HG03039 (cell line): Measurements from ENCODE around the gene SENP1.
"Not testable (repeated sequence)": the region's sequence is repeated elsewhere in the genome, so short reads cannot be mapped to it uniquely, and the experiment has no call there.

Source experiments
- ATAC-seq: cut with Tn5 transposase; IDR thresholded peaks from one replicate; pipeline ENCODE4 v1.9.1; 2021; ENCODE audit warnings: mild to moderate bottlenecking, moderate library complexity; ENCODE audit not compliant: unreplicated experiment

The SENP1 gene

GRCh38 chr12:48115957-48116356, 10.1 kb upstream of the SENP1 start:
- ATAC-seq: no peak

GRCh38 chr12:48111312-48111693, 5.4 kb upstream of the SENP1 start:
- not testable (repeated sequence) for ATAC-seq

DNA sequence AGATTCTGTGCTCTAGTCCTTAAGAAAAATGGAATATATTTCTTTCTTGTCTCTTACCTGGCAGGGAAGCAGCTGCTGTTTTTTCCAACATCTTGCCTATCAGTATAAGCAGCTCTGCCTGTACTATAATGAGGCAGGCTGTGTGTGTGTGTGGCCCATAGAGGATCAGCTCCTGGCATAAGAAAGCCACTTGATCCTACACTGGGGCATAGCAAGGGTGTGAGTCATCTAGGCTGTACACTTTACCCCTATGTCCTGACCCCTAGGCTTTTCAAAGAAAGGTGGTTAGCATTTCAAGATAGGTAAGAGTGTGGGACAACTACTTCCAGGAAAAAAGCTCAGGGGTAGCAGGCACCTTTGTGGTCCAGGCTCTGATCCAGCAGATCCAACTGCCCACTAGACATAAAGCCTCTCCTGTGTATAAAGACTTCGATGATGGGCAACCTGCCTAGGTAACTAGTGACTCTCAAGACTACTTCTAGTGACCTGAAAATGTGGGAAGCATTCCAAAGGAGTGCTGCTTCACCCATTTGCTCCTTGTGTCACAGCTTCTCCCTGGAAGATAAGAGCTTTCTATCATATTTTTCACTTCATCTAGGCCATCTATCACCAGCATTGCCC, 4.9 kb upstream of the SENP1 start:
- ATAC-seq: no peak

DNA sequence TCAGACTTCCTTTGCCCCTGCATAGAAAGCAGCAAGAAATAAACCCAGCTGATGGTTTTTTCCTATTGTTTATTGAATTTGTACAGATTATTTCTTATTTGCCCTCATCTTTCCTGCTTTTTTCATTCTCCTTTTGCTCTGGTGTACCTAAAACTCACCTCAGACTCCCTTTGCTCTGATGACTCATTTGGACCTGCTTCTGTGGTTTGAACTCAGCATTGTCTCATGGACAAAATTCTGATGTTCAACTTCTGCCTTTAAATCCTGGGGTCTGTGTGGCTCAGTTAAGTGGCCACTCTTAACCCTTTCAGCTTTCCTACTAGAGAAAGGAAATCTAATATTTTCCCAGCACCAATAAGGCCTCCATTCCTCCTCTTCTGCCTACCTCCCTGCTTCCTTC, 3.5 kb upstream of the SENP1 start:
- ATAC-seq: no peak

GRCh38 chr12:48106681-48107613, 1.1 kb upstream of the SENP1 start:
- no peak for ATAC-seq

GRCh38 chr12:48105321-48105866, 485 bp downstream of the SENP1 start:
- ATAC-seq: peak; percentile 29

DNA sequence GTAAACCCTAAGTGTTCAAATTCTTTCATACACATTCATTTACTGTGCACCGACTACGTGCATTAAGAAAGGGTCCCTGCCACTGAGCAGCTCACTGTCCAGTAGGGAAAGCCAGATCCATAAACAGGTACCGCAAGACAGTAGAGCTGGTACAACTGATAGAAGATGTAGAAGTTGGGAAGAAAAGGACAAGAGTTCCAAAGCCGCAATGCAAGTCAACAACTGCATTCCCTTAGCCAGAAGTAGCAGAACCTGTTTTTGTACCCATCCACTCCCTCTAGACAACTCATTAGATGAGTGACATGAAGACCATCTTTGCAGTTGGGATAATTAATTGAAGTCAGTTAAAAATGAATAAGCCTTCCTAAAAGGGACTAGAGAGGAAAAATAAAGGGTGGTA, 1.3 kb downstream of the SENP1 start:
- ATAC-seq: no peak

DNA sequence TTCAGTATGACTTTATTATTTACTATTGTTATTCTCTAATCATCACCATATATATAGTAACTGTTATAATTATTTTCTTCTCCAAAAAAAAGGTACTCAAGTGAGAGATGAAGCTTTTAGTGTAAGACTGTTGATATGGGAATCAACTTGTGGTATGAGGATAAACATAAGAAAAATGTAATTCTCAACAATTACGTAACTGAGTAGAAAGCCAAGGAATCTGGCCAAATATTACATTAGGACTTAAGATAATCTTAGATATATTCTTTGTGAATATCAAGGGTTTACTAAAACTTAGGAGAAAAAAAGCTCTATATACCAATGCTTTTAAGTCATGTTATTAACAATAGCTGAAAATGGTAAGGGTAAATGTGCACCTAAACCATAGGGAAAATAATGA, 13.3 kb downstream of the SENP1 start:
- ATAC-seq: no peak

DNA sequence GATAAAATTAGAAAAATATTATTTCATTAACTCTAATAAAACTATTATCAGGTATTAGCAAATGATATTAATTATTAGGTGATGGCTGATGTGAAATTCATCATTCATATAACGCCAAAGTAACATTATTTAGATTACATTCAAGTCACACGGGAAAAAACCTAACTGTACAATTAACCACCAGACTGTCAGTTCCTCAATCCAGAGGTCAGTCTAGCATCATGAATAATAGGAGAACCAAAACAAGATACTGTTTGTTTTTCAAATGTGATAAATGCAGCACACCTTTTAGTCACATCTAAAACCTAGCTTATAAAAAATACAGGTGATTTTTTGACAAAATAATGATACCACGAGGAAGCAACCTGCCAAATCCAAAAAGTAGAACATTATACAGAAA, 19.6 kb downstream of the SENP1 start:
- ATAC-seq: no peak

GRCh38 chr12:48084841-48085460, 20.9 kb downstream of the SENP1 start:
- no peak for ATAC-seq

DNA sequence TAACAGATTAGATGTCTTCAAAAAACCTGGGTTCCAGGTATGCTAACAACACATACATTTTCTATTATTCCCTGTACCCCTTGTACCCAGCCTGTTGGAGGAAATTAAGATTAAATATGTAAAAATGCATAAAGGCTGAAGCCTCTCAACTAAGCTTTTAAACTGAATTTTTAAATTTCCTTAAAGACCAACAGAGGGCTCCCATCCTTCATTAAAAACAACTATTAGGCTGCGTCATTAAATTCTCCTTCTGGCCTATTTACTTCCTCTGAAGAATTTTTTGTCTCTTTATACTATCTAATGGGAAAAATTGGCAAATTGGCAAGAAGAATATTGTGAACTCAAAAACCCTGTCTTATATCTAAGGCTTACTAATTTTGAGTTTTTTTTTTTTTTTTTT, 21.8 kb downstream of the SENP1 start:
- ATAC-seq: no peak

DNA sequence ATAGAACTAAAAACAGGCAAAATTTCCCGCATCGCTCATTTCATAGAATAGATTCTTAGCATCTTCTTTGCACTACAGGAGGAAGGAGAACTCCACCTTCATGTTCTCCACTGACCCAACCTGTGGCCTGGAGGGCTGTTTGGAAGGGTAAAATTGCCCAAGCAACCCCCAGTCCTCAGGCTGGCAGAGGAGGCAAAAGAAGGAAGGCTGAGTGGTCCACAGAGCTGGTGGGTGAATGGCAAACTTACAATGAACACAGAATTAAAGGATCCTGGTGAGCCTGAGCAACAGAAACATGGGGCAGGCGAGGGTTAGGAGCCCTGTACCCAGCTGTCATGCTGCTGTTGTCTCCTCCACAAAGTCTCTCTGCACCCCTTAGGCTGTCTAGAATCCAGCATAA, 25.1 kb downstream of the SENP1 start:
- ATAC-seq: no peak

DNA sequence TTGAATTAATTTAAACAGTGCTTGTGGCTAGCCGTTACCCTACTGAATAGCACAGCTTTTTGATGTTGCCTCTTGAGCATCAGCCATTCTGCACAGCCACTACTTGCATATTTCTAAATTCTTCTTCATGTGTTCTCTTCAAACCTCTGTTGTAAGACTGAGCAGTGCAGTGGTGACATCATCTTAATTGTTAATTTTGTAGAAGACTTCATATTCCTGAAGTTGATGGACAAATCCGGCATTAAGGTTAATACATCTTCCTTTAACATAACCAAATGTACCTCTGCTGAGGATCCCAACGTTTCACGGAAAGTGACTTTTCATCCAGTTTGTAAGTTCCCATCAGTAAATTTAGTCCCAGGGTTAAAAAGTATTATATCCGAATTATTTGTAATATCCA, 25.6 kb downstream of the SENP1 start:
- no peak for ATAC-seq

GRCh38 chr12:48078901-48079300, 27.0 kb downstream of the SENP1 start:
- ATAC-seq: no peak

DNA sequence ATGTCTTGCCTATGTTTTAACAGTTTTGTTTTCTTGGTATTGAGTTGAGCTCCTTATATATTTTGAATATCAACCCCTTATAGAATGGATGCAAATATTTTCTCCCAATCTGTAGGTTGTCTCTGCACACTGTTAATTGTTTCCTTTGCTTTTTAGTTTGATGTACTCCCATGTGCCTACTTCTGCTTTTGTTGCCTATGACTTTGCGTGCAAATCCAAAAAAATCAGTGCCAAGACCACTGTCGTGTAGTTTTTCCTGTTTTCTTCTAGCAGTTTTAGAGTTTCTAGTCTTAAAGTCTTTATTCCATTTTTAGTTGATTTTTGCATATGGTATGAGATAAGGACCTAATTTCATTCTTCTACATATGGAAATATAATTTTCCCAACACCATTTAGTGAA, 28.8 kb downstream of the SENP1 start:
- ATAC-seq: no peak

- no peak for ATAC-seq
Measured at GRCh38 chr12:48075832-48076231, 30.0 kb downstream of the SENP1 start.

DNA sequence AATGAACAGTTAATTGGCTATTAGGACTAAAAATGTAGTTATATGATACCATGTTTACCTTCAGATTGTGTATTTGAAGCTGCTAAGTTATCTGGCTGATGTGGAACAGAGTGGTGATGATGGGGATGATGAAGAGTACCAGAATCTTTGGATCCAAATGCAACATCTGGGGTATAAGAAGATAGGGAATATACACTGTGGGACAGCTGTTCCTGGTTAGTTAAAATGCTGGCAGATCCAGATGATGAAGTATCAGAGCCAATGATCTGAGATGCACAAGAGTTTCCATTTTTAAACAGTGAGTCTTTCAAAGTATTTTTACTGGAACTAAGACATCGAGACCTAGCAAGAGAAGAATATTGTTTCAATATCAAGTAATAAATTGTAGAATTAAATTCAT, 31.6 kb downstream of the SENP1 start:
- ATAC-seq: no peak

DNA sequence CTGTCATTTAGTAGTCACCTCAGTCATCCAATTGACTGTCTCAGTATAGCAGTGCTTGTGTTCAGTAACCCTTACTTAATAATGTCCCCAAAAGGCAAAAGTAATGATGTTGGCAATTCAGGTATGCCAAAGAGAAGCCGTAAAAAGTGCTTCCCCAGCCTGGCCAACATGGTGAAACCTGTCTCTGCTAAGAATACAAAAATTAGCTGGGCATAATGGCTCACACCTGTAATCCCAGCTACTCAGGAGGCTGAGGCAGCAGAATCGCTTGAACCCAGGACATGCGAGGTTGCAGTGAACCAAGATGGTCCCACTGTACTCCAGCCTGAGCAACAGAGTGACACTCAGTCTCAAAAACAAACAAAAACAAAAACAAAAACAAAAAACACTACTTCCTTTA, 33.6 kb downstream of the SENP1 start:
- ATAC-seq: no peak

- ATAC-seq: no peak
Measured at GRCh38 chr12:48071808-48072207, 34.1 kb downstream of the SENP1 start.

DNA sequence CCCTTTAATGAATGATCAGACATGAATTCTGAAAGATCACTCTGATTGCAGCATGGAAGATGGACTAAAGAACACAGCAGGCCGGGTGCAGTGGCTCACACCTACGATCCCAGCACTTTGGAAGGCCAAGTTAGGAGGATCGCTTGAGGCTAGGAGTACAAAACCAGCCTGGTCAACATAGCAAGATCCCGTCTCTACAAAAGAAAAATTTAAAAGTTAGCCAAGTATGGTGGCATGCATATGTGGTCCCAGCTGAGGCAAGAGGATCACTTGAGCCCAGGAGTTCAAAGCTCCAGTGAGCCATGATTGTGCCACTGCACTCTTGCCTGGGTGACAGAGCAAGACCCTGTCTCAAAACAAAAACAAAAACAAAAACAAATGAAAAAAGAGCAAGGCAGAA, 35.1 kb downstream of the SENP1 start:
- no peak for ATAC-seq

DNA sequence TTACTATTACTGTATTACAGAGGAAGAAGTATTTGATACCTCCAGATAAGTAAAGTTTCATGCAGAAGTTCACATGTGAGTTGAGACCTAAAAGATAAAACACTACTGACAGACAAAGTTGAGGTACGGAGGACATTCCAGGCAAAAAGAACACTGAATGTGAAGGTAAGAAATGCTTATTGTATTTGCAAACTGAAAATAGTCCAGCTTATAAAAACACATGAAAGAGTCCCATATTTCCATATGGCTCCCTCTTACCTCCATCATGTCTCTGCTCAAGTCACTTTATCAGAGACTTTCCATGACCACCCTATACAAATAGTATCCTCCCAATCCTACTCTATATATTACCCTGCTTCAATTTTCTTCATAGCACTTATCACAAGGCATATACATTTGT, 35.8 kb downstream of the SENP1 start:
- ATAC-seq: no peak

DNA sequence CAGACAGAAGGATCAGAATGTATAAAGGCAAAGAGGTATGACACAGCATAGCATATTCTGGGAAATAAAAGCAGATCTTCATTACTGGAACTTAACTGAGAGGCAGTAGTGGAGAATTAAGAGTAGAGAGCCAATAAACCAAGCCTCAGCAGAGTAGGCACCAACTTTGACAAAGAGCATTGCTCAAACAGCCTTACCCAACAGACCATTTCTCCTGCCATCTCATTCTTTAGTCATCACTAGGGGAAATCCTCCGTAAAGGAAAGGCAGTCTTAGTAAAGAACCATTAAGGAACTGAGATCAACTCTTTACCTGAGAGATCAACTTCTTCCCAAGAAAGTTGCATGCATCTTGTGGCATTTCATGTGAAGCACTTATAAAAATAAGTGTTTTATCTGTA, 36.6 kb downstream of the SENP1 start:
- no peak for ATAC-seq
